Kidney (tissue), 14 donors: ENCODE results near the gene IGFL1. TPM values are rescaled to one million over a fixed set of nuclear protein-coding genes. Genes with fewer than 3 reads are reported as not detected.
"Not testable (repeated sequence)": the region's sequence is repeated elsewhere in the genome, so short reads cannot be mapped to it uniquely, and the experiment has no call there.

Experiments
- DNase-seq, 5 donors: peaks; one replicate each; pipeline ENCODE4 v3.0.0-alpha.2; 2013 to 2020
- FAIRE-seq: peaks from 2 replicates; lab custom pipeline; 2012; peaks lifted over from hg19 to GRCh38; lab: Jason Lieb, UNC
- H3K27ac ChIP-seq, 2 donors: one replicate each; pipeline ENCODE4 v1.7.0; 2013; ENCODE audit warnings: low read depth in 2 of 2, low read length in 2 of 2, inconsistent platforms in 1 of 2
- H3K27me3 ChIP-seq: one replicate; pipeline ENCODE4 v1.7.1; 2013; ENCODE audit warnings: low read length, inconsistent platforms; ENCODE audit not compliant: control insufficient read depth, insufficient read depth
- H3K36me3 ChIP-seq, 3 donors: one replicate each; pipeline versions ENCODE4 v1.7.0 to v1.7.1; 2013; ENCODE audit warnings: low read length in 3 of 3, control low read depth in 1 of 3, inconsistent platforms in 1 of 3; ENCODE audit not compliant: insufficient read depth in 3 of 3, control insufficient read depth in 2 of 3
- H3K4me1 ChIP-seq, 3 donors: one replicate each; pipeline versions ENCODE4 v1.7.0 to v1.7.1; 2013; ENCODE audit warnings: low read length in 3 of 3, inconsistent platforms in 1 of 3, low read depth in 1 of 3; ENCODE audit not compliant: control insufficient read depth in 2 of 3, insufficient read depth in 2 of 3
- H3K4me3 ChIP-seq, 3 donors: one replicate each; pipeline versions ENCODE4 v1.7.0 to v1.8.1; 2013; ENCODE audit warnings: low read length in 3 of 3, control low read depth in 1 of 3, inconsistent platforms in 1 of 3
- H3K9ac ChIP-seq, 3 donors: one replicate each; pipeline versions ENCODE4 v1.7.0 to v1.7.1; 2013; ENCODE audit warnings: low read length in 3 of 3, control low read depth in 1 of 3, inconsistent platforms in 1 of 3
- H3K9me3 ChIP-seq, 3 donors: one replicate each; pipeline versions ENCODE4 v1.7.0 to v1.7.1; 2013; ENCODE audit warnings: low read length in 3 of 3, control low read depth in 1 of 3, inconsistent platforms in 1 of 3; ENCODE audit not compliant: control insufficient read depth in 2 of 3, insufficient read depth in 1 of 3
- intact Hi-C: fragments of 100-400 bp; cut with DNase I; formaldehyde crosslinking; loops from one replicate; pipeline ENCODE4 v1.11.1; 2022
- polyA plus RNA-seq: library from polyadenylated mRNA; stranded (reverse); fragments of 350-450 nt; fragmentation: Illumina TruSeq; extraction: RNeasy Lipid Tissue Mini Kit (QIAGEN cat#74804); gene quantifications from one replicate; pipeline ENCODE4 v1.2.3, GENCODE V29; 2014; ENCODE audit warnings: low read depth, low replicate concordance; ENCODE audit not compliant: insufficient read depth
- total RNA-seq: library from RNA; stranded (reverse); fragmentation: NEBNext Ultra II Directional; extraction: Animal tissue kit (Norgen Biotek cat#: 25700); gene quantifications from one replicate; pipeline ENCODE4 v1.2.1, GENCODE V29; 2021
- TF ChIP-seq, protein P1 (sequence below): IDR thresholded peaks from 3 replicates; pipeline ENCODE4 v1.5.1; 2012; ENCODE audit warnings: mild to moderate bottlenecking, moderate library complexity, borderline replicate concordance; ENCODE audit not compliant: insufficient read depth; ENCODE audit errors: extremely low read depth
- donor health status: control.
- donor health status: control.
- donor health status: control.
- donor health status: control.
- donor health status: control.
- donor health status: DM: yes; HTN: yes; CAD: no.
- donor health status: Normal renal cell carcinoma (clear cell type).

IGFL1 gene
- total and polyA plus RNA-seq, 2 donors from 2014 or later: not detected

DNA sequence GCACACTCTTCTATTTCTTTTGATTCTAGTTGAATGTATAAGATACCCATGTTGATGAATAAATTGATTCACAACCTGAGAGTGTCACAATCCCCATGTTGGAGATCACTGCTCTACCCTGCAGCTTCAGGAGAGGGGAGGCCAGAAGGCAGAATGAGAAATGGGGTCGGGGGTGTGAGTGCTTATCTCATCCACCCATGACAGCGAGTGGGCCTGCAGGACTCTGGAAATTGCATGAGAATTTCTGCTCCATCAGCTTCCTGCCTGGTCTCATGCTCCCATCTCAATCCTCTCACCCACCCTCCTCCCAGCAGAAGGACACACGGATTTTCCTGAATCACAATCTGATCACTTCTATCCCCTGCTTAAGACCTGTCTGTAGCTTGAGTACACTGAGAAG lies 22.9 kb upstream of the IGFL1 start:
- H3K4me3 ChIP-seq: no peak overlapping the region
- TF ChIP-seq, protein P1, sequence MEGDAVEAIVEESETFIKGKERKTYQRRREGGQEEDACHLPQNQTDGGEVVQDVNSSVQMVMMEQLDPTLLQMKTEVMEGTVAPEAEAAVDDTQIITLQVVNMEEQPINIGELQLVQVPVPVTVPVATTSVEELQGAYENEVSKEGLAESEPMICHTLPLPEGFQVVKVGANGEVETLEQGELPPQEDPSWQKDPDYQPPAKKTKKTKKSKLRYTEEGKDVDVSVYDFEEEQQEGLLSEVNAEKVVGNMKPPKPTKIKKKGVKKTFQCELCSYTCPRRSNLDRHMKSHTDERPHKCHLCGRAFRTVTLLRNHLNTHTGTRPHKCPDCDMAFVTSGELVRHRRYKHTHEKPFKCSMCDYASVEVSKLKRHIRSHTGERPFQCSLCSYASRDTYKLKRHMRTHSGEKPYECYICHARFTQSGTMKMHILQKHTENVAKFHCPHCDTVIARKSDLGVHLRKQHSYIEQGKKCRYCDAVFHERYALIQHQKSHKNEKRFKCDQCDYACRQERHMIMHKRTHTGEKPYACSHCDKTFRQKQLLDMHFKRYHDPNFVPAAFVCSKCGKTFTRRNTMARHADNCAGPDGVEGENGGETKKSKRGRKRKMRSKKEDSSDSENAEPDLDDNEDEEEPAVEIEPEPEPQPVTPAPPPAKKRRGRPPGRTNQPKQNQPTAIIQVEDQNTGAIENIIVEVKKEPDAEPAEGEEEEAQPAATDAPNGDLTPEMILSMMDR: no peak
- H3K9ac ChIP-seq: no peak overlapping the region
- no peaks in the 10 kb centered on the region for H3K9me3 ChIP-seq
- intact Hi-C loops: no loop called here
- H3K27ac ChIP-seq: no peak overlapping the region
- no peaks in the 10 kb centered on the region for H3K27me3 ChIP-seq
- H3K36me3 ChIP-seq: no peaks in the 10 kb centered on the region
- FAIRE-seq (no peak), DNase-seq (no peak)
- H3K4me1 ChIP-seq: peaks cover 0 to 2% (median 0%) of the 10 kb centered on the region in 3 donors

DNA sequence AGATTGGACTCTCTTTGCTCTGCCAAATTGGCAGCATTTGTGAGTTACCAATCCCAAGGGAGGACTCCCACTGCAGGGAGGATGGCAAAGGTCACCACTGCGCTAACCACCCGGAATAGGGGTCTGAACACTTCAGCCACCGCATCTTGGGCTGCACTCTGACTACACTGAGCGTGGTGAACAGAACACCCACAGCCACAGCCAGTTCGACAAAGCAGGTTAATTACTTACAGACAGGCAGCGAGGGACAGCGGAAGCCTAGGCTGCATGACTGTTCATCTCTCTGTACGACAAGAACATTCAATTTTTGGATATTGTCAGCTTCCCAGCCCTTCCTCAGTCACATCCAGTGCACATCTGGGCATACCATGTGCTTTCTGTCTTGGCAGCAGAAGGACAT lies 21.7 kb upstream of the IGFL1 start:
- H3K4me3 ChIP-seq, DNase-seq, intact Hi-C loops, H3K9ac ChIP-seq, H3K27ac ChIP-seq, H3K36me3 ChIP-seq, FAIRE-seq, H3K27me3 ChIP-seq, H3K9me3 ChIP-seq, H3K4me1 ChIP-seq: not testable (repeated sequence)

GRCh38 chr19:46209051-46209450 lies 20.5 kb upstream of the IGFL1 start:
- intact Hi-C loops: no loop called here
- Histone ChIP-seq H3K36me3 (no peaks in the 10 kb centered on the region), H3K9ac (no peak overlapping the region), H3K4me1 (peaks cover 0 to 4% (median 0%) of the 10 kb centered on the region in 3 donors), H3K27ac (no peak overlapping the region), H3K9me3 (no peaks in the 10 kb centered on the region), H3K4me3 (no peak overlapping the region), H3K27me3 (no peaks in the 10 kb centered on the region)
- DNase-seq: peak in 1 of 5 donors; percentile 21
- FAIRE-seq: no peak
- TF ChIP-seq, protein P1: no peak

- Histone ChIP-seq H3K4me3 (no peak overlapping the region), H3K9ac (no peak overlapping the region), H3K36me3 (no peaks in the 10 kb centered on the region), H3K4me1 (peaks cover 0 to 4% (median 0%) of the 10 kb centered on the region in 3 donors), H3K27me3 (no peaks in the 10 kb centered on the region), H3K9me3 (no peaks in the 10 kb centered on the region), H3K27ac (no peak overlapping the region)
- TF ChIP-seq, protein P1: no peak
- no peak for DNase-seq
- no peak for FAIRE-seq
- intact Hi-C loops: no loop called here
These were observed 20.1 kb upstream of the IGFL1 start for GRCh38 chr19:46209472-46209871.
